GM12878 (cell line): ENCODE results near the gene GPR141. TPM values are rescaled to one million over a fixed set of nuclear protein-coding genes. Genes with fewer than 3 reads are reported as not detected.

Experiments
- ATAC-seq: fragments of 200-7000 bp; cut with Tn5 transposase; 3 replicates; pipeline ENCODE4 v1.9.1; 2020; ENCODE audit warnings: mild to moderate bottlenecking, moderate library complexity
- BruUV-seq: library from RNA; stranded (reverse); fragments of 400-500 nt; replicated peaks from 2 replicates; lab custom pipeline; 2021; lab: Mats Ljungman, UMichigan
- CTCF ChIA-PET: fragments of 300-600 bp; sonication (Branson Sonifier 250); formaldehyde crosslinking; extraction: SDS; loops from one replicate; lab custom pipeline; 2021; ENCODE audit warnings: inconsistent platforms; lab: Yijun Ruan, JAX
- POLR2A ChIA-PET: fragments of 350-600 bp; formaldehyde crosslinking; extraction: SDS; loops from one replicate; lab custom pipeline; 2021; ENCODE audit warnings: inconsistent platforms; lab: Charles Lee
- RAD21 ChIA-PET: fragments of 300-600 bp; sonication (Branson Sonifier 250); formaldehyde crosslinking; loops from one replicate; lab custom pipeline; 2023; ENCODE audit warnings: antibody characterized with exemption; ENCODE audit not compliant: unreplicated experiment; lab: Charles Lee
- SMC1A ChIA-PET: fragments of 300-600 bp; sonication (Branson Sonifier 250); formaldehyde crosslinking; loops from one replicate; lab custom pipeline; 2023; ENCODE audit not compliant: unreplicated experiment, uncharacterized antibody; lab: Charles Lee
- DNase-seq: peaks from one replicate; pipeline ENCODE4 v3.0.0-alpha.2; 2011; ENCODE audit warnings: low read depth, low spot score
- FAIRE-seq: peaks from 3 replicates; lab custom pipeline; 2011; peaks lifted over from hg19 to GRCh38; lab: Jason Lieb, UNC
- H2AFZ ChIP-seq: 2 replicates; pipeline ENCODE4 v1.6.0; 2011; ENCODE audit warnings: low read depth, low read length, control low read depth; ENCODE audit not compliant: control insufficient read depth
- H3K27ac ChIP-seq: 2 replicates; pipeline ENCODE4 v1.5.1; 2011; ENCODE audit warnings: control low read depth; ENCODE audit not compliant: control insufficient read depth, insufficient read depth
- H3K27me3 ChIP-seq, 2 experiments: replicated peaks in 1 of 2; 2 replicates each; pipeline versions ENCODE4 v1.6.0 to v1.6.1; 2011; ENCODE audit warnings: low read length in 1 of 2; ENCODE audit not compliant: control insufficient read depth in 2 of 2, insufficient read depth in 2 of 2
- H3K36me3 ChIP-seq, 2 experiments: 2 replicates each; pipeline ENCODE4 v1.5.1; 2011; ENCODE audit warnings: low read length in 1 of 2; ENCODE audit not compliant: control insufficient read depth in 2 of 2, insufficient read depth in 2 of 2
- H3K4me1 ChIP-seq: 2 replicates; pipeline ENCODE4 v1.6.1; 2011; ENCODE audit warnings: mild to moderate bottlenecking, low read length, moderate library complexity, mixed read lengths; ENCODE audit not compliant: control insufficient read depth, insufficient read depth
- H3K4me2 ChIP-seq: 2 replicates; pipeline ENCODE4 v1.6.0; 2011; ENCODE audit warnings: control low read depth; ENCODE audit not compliant: control insufficient read depth, insufficient read depth
- H3K4me3 ChIP-seq: fragments of 200-600 bp; sonication (generic); 2 replicates; pipeline ENCODE4 v1.5.1; 2016
- H3K79me2 ChIP-seq: 2 replicates; pipeline ENCODE4 v1.6.0; 2011; ENCODE audit warnings: low read length; ENCODE audit not compliant: control insufficient read depth, insufficient read depth
- H3K9ac ChIP-seq: 2 replicates; pipeline ENCODE4 v1.8.0; 2011; ENCODE audit warnings: low read length, control low read depth, mixed read lengths; ENCODE audit not compliant: control insufficient read depth, insufficient read depth
- H3K9me3 ChIP-seq: replicated peaks from 3 replicates; pipeline ENCODE4 v1.5.1; 2011; ENCODE audit warnings: mild to moderate bottlenecking, low read length; ENCODE audit not compliant: control insufficient read depth, insufficient read depth
- H4K20me1 ChIP-seq: 2 replicates; pipeline ENCODE4 v1.6.0; 2011; ENCODE audit not compliant: control insufficient read depth, insufficient read depth
- ATF2 ChIP-seq: IDR thresholded peaks from 2 replicates; pipeline ENCODE4 v1.6.1; 2012; ENCODE audit warnings: low read length, inconsistent platforms
- E4F1 ChIP-seq: fragments of 450-650 bp; IDR thresholded peaks from 2 replicates; pipeline ENCODE4 v1.6.1; 2018; ENCODE audit warnings: borderline replicate concordance, mild to moderate bottlenecking; ENCODE audit not compliant: partially characterized antibody
- IKZF2 ChIP-seq, 2 experiments: fragments of 450-650 bp; IDR thresholded peaks; 2 replicates each; pipeline ENCODE4 v1.6.1; 2017; ENCODE audit warnings: mild to moderate bottlenecking in 2 of 2, moderate library complexity in 2 of 2
- LARP7 ChIP-seq: fragments of 450-650 bp; IDR thresholded peaks from 2 replicates; pipeline ENCODE4 v1.6.1; 2017; ENCODE audit warnings: mild to moderate bottlenecking
- MEF2A ChIP-seq: IDR thresholded peaks from 2 replicates; pipeline ENCODE4 v1.6.1; 2011; ENCODE audit warnings: low read depth, mild to moderate bottlenecking, low read length, moderate library complexity; ENCODE audit not compliant: insufficient read depth
- NFXL1 ChIP-seq: fragments of 450-650 bp; IDR thresholded peaks from 2 replicates; pipeline ENCODE4 v1.6.1; 2017; ENCODE audit warnings: antibody characterized with exemption, mild to moderate bottlenecking, borderline replicate concordance
- PBX3 ChIP-seq: IDR thresholded peaks from 2 replicates; pipeline ENCODE4 v1.6.1; 2011; ENCODE audit warnings: mild to moderate bottlenecking, low read depth, low read length, moderate library complexity; ENCODE audit not compliant: insufficient replicate concordance
- POU2F2 ChIP-seq: IDR thresholded peaks from 3 replicates; pipeline ENCODE4 v1.6.1; 2011; ENCODE audit warnings: low read depth, mild to moderate bottlenecking, low read length, borderline replicate concordance
- RAD21 ChIP-seq: IDR thresholded peaks from 2 replicates; pipeline ENCODE4 v1.6.1; 2011; ENCODE audit warnings: mild to moderate bottlenecking, low read depth, low read length, moderate library complexity; ENCODE audit not compliant: insufficient read depth
- RB1 ChIP-seq: fragments of 450-650 bp; formaldehyde crosslinking; IDR thresholded peaks from 2 replicates; pipeline ENCODE4 v1.6.1; 2017; ENCODE audit warnings: mild to moderate bottlenecking, borderline replicate concordance
- SREBF2 ChIP-seq: IDR thresholded peaks from 2 replicates; pipeline ENCODE4 v1.6.1; 2012; ENCODE audit warnings: mild to moderate bottlenecking, low read length
- TBL1XR1 ChIP-seq: IDR thresholded peaks from 2 replicates; pipeline ENCODE4 v1.6.1; 2012; ENCODE audit warnings: low read depth, low read length, improper control_type of control experiment
- ZBTB4 ChIP-seq: fragments of 450-650 bp; formaldehyde crosslinking; IDR thresholded peaks from 2 replicates; pipeline ENCODE4 v1.4.0; 2022; ENCODE audit warnings: mild to moderate bottlenecking, moderate library complexity
- ZNF24 ChIP-seq: fragments of 450-650 bp; IDR thresholded peaks from 2 replicates; pipeline ENCODE4 v1.6.1; 2017; ENCODE audit warnings: antibody characterized with exemption, mild to moderate bottlenecking
- WGBS: methylation state at CpG from one replicate; pipeline ENCODE4 v1.1.6; 2016; ENCODE audit warnings: low lambda C conversion rate; ENCODE audit not compliant: insufficient replicate concordance, insufficient coverage; ENCODE audit errors: missing lambda C conversion rate; 5-methylcytosine and 5-hydroxymethylcytosine counted together
- in situ Hi-C: fragments of 300-500 bp; cut with MboI; formaldehyde crosslinking; loops from 9 replicates; pipeline ENCODE4 v1.14.3; 2018; ENCODE audit warnings: mixed read lengths
- intact Hi-C: fragments of 100-400 bp; cut with micrococcal nuclease; formaldehyde crosslinking; loops from one replicate; pipeline ENCODE4 v1.14.2; 2022; ENCODE audit not compliant: unreplicated experiment
- polyA plus RNA-seq, 11 experiments: library from polyadenylated mRNA; depleted of rRNA in 4 of 11; unstranded in 6 of 11; stranded (reverse) in 5 of 11; fragments of >200 nt; fragmentation: Nextera tagmentation in 4 of 11; fragmentation: Illumina TruSeq in 1 of 11; extraction: Ambion mirVana in 4 of 11; extraction: Trizol in 1 of 11; gene quantifications; 1 replicate in 1 of 11; 2 replicates in 10 of 11; pipeline versions ENCODE4 v1.2.1 to v1.2.3, GENCODE V29; 2011 to 2016; ENCODE audit warnings: inconsistent platforms in 2 of 11, missing spikeins in 2 of 11, low read depth in 1 of 11
- total RNA-seq, 4 experiments: library from RNA; depleted of rRNA in 3 of 4; stranded (reverse); fragments of >200 nt in 3 of 4; fragmentation: Illumina TruSeq in 1 of 4; extraction: Trizol in 1 of 4; gene quantifications; 2 replicates each; pipeline versions ENCODE4 v1.2.1 to v1.2.3, GENCODE V29; 2013 to 2021

The GPR141 gene
- total and polyA plus RNA-seq, 10 of the 15 experiments (the other 5 are each of a cell fraction or from before 2014, with no cell fraction given), result 0.56 to 3.9 (median 1.2) TPM

- WGBS, result 100% methylated on average over 3 of the region's 3 CpGs
- Histone ChIP-seq H3K9me3 (peaks cover 5% of the 10 kb centered on the region), H2AFZ (no peak overlapping the region), H3K4me1 (peaks cover 14% of the 10 kb centered on the region), H3K9ac (no peak overlapping the region), H3K4me3 (no peak overlapping the region), H3K79me2 (no peaks in the 10 kb centered on the region), H3K27ac (no peak overlapping the region), H3K27me3 (no peaks in the 10 kb centered on the region), H3K36me3 (no peaks in the 10 kb centered on the region), H4K20me1 (no peaks in the 10 kb centered on the region), H3K4me2 (no peak overlapping the region)
- ChIA-PET RAD21 (no interaction called here), CTCF (interaction anchor here (1.0 kb wide), 1 partner anchor 75 kb away, joined by 3 read pairs; no protein-coding TSS in a partner anchor), SMC1A (interaction anchor here (1.0 to 8.5 kb wide), 6 partner anchors 12 to 64 kb away, joined by 3 to 86 read pairs (median 3); no protein-coding TSS in a partner anchor), POLR2A (interaction anchor here (0.7 to 1.3 kb wide), 3 partner anchors 10 to 49 kb away, joined by 3 read pairs; no protein-coding TSS in a partner anchor)
- ATAC-seq (no peak), DNase-seq (no peak), FAIRE-seq (no peak)
- no TSS peak for BruUV-seq
- in situ Hi-C loops (no loop called here), intact Hi-C loops (loop anchor here (5.0 kb wide), 1 partner anchor 53 kb away; no protein-coding TSS in a partner anchor)
- TF ChIP-seq PBX3, result no peak
- TF ChIP-seq NFXL1, result no peak
- TF ChIP-seq ZBTB4 (CRISPR knock-in tag), result no peak
- no peak for TF ChIP-seq IKZF2 (IDR thresholded peaks at IDR 0.05)
- no peak for TF ChIP-seq ATF2
- TF ChIP-seq SREBF2, result no peak
- no peak for TF ChIP-seq LARP7
- no peak for TF ChIP-seq RAD21
- no peak for TF ChIP-seq E4F1
- TF ChIP-seq TBL1XR1, result no peak
- no peak for TF ChIP-seq POU2F2
- no peak for TF ChIP-seq RB1
- no peak for TF ChIP-seq MEF2A
- no peak for TF ChIP-seq ZNF24
Observed at GRCh38 chr7:37769726-37770125, 86.2 kb downstream of the GPR141 start.
